Measurements from ENCODE around the gene NUTM2D. TPM values are rescaled to one million over a fixed set of nuclear protein-coding genes. Genes with fewer than 3 reads are reported as not detected.
"Not testable (repeated sequence)": the region's sequence is repeated elsewhere in the genome, so short reads cannot be mapped to it uniquely, and the experiment has no call there.

The NUTM2D gene
- total and polyA plus RNA-seq, 10 of the 15 experiments (the other 5 are each of a cell fraction or from before 2014, with no cell fraction given): 0.15 to 1.6 (median 1.1) TPM; not detected in 2

DNA sequence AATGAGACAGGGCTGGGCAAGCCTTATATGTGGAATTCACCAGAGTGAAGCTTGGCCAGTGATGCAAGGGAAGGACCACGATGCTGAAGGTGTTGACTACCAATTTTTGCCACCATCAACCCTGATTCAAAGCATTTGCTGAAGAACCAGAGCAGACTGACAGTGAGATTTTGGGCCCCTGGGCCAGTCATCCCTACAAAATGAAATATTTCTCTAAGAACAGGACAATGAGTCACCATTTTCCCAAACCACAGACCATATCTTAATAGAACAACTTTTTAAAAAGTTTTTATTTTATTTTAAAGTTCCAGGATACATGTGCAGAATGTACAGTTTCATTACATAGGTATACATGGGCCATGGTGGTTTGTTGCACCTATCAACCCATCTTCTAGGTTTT, 16.5 kb downstream of the NUTM2D start:
- H3K36me3 ChIP-seq (ENCODE audit: control insufficient read depth in 2 of 2, insufficient read depth in 2 of 2, low read length in 1 of 2); H3K9ac ChIP-seq (ENCODE audit: control insufficient read depth, insufficient read depth, low read length); H3K79me2 ChIP-seq (ENCODE audit: control insufficient read depth, insufficient read depth, low read length); H4K20me1 ChIP-seq (ENCODE audit: control insufficient read depth, insufficient read depth); H3K27me3 ChIP-seq (replicated peaks in 1 of 2; ENCODE audit: control insufficient read depth in 2 of 2, insufficient read depth in 2 of 2, low read length in 1 of 2); FAIRE-seq; intact Hi-C loops (cut with micrococcal nuclease; ENCODE audit: unreplicated experiment); CTCF ChIA-PET; RAD21 ChIA-PET (ENCODE audit: unreplicated experiment); SMC1A ChIA-PET (ENCODE audit: uncharacterized antibody, unreplicated experiment); H3K9me3 ChIP-seq (replicated peaks; ENCODE audit: control insufficient read depth, insufficient read depth, low read length); H3K4me3 ChIP-seq; BruUV-seq (replicated peaks); in situ Hi-C loops (cut with MboI); DNase-seq (ENCODE audit: low read depth, low spot score); H3K27ac ChIP-seq (ENCODE audit: control insufficient read depth, insufficient read depth); H2AFZ ChIP-seq (ENCODE audit: control insufficient read depth, low read depth, low read length); H3K4me1 ChIP-seq (ENCODE audit: control insufficient read depth, insufficient read depth, low read length); H3K4me2 ChIP-seq (ENCODE audit: control insufficient read depth, insufficient read depth); ATAC-seq; POLR2A ChIA-PET: not testable (repeated sequence)
- 0% methylated on average over 1 of the region's 1 CpG for WGBS (ENCODE audit: insufficient coverage, insufficient replicate concordance, low lambda C conversion rate, missing lambda C conversion rate)

DNA sequence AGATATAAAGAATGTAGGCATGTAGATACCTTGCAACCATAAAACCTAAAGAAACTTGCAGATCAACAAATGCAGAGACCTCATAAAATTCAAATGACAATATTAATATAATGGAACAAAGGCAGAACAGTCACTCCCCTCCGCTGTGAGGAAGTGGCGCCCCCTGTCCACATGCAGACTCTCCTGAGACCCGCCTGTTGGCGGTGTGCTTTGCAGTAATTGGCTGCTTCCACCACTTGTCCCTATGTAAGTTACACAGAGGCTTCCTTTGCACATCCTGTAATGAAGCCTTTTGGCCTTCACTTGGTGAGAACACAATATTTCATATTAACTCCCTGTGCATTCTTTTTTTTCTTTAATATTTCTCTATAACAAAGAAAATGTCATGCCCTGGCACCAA, 21.6 kb downstream of the NUTM2D start:
- peak; percentile 42; the same call in 1 of the 3 replicates for ATAC-seq
- FAIRE-seq; SMC1A ChIA-PET (ENCODE audit: uncharacterized antibody, unreplicated experiment): not testable (repeated sequence)

DNA sequence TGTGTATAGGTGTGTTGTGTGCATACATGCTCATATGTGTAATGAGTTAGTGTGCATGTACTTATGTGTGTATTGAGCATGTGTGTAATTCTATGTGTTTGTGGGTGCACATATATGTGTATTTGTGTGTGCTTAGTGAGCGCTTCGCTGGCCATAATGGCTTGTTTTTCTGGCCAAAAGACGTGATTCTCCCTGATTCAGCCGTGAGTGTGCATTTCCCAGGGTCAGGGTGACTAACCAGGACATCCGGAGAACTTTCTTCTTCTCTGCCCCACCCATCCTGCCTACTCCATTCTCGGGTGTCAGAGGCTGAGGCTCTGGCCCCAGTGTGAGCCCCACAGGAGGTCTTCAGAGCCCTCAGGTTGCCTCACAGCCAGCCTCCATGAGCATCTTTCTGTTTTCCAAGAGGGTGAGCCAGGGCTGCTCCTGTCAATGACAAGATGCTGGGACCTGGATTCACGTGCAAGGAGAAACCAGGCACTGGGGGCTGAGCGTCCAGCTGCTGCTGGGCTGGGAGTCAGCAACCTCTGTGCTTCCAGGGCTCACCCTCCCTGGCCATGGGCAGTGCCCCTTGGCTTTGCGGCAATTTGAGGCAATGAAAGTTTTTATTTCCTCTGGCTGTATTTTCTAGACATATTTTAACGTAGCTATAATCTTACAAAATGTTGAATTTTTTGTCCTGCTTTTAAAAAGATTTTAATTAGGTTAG, 25.8 kb downstream of the NUTM2D start:
- POLR2A ChIA-PET; H3K27ac ChIP-seq (ENCODE audit: control insufficient read depth, insufficient read depth); CTCF ChIA-PET; H3K4me1 ChIP-seq (ENCODE audit: control insufficient read depth, insufficient read depth, low read length); H3K36me3 ChIP-seq (ENCODE audit: control insufficient read depth in 2 of 2, insufficient read depth in 2 of 2, low read length in 1 of 2); RAD21 ChIA-PET (ENCODE audit: unreplicated experiment); SMC1A ChIA-PET (ENCODE audit: uncharacterized antibody, unreplicated experiment); H4K20me1 ChIP-seq (ENCODE audit: control insufficient read depth, insufficient read depth); H3K9me3 ChIP-seq (replicated peaks; ENCODE audit: control insufficient read depth, insufficient read depth, low read length); H3K4me3 ChIP-seq; in situ Hi-C loops (cut with MboI); BruUV-seq (replicated peaks); H3K4me2 ChIP-seq (ENCODE audit: control insufficient read depth, insufficient read depth); intact Hi-C loops (cut with micrococcal nuclease; ENCODE audit: unreplicated experiment); ATAC-seq; DNase-seq (ENCODE audit: low read depth, low spot score); H3K9ac ChIP-seq (ENCODE audit: control insufficient read depth, insufficient read depth, low read length); H3K27me3 ChIP-seq (replicated peaks in 1 of 2; ENCODE audit: control insufficient read depth in 2 of 2, insufficient read depth in 2 of 2, low read length in 1 of 2); H2AFZ ChIP-seq (ENCODE audit: control insufficient read depth, low read depth, low read length); FAIRE-seq; H3K79me2 ChIP-seq (ENCODE audit: control insufficient read depth, insufficient read depth, low read length): not testable (repeated sequence)
- 55% methylated on average over 8 of the region's 10 CpGs for WGBS (ENCODE audit: insufficient coverage, insufficient replicate concordance, low lambda C conversion rate, missing lambda C conversion rate)

More for the DNA sequence above, 21.6 kb downstream of the NUTM2D start:
- CTCF ChIA-PET; H3K27ac ChIP-seq (ENCODE audit: control insufficient read depth, insufficient read depth); H2AFZ ChIP-seq (ENCODE audit: control insufficient read depth, low read depth, low read length); DNase-seq (ENCODE audit: low read depth, low spot score); H3K27me3 ChIP-seq (replicated peaks in 1 of 2; ENCODE audit: control insufficient read depth in 2 of 2, insufficient read depth in 2 of 2, low read length in 1 of 2); BruUV-seq (replicated peaks); intact Hi-C loops (cut with micrococcal nuclease; ENCODE audit: unreplicated experiment); in situ Hi-C loops (cut with MboI); H3K9me3 ChIP-seq (replicated peaks; ENCODE audit: control insufficient read depth, insufficient read depth, low read length); H4K20me1 ChIP-seq (ENCODE audit: control insufficient read depth, insufficient read depth); H3K4me1 ChIP-seq (ENCODE audit: control insufficient read depth, insufficient read depth, low read length); H3K4me2 ChIP-seq (ENCODE audit: control insufficient read depth, insufficient read depth); H3K4me3 ChIP-seq; H3K79me2 ChIP-seq (ENCODE audit: control insufficient read depth, insufficient read depth, low read length); POLR2A ChIA-PET; H3K9ac ChIP-seq (ENCODE audit: control insufficient read depth, insufficient read depth, low read length); H3K36me3 ChIP-seq (ENCODE audit: control insufficient read depth in 2 of 2, insufficient read depth in 2 of 2, low read length in 1 of 2); RAD21 ChIA-PET (ENCODE audit: unreplicated experiment): not testable (repeated sequence)
- WGBS (ENCODE audit: insufficient coverage, insufficient replicate concordance, low lambda C conversion rate, missing lambda C conversion rate): 53% methylated on average over 3 of the region's 4 CpGs

DNA sequence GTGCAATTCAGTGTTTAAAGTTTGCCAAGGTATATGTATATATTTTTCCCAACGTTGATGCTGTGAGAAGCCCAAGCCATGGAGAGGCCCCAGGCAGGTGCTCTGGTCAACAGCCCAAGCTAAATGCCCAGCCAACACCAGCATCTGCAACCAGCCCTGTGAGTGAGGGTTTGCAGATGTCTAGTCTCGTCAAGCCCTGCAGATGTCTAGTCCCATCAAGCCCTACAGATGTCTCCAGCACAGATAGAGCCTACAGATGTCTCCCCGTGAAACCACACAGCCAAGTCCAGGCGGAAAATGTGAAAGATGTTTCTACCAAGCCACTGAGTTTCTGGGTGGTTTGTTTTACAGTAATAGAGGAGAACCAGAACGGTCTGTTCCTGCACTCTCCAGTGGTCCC, 26.7 kb downstream of the NUTM2D start:
- H3K4me2 ChIP-seq (ENCODE audit: control insufficient read depth, insufficient read depth); SMC1A ChIA-PET (ENCODE audit: uncharacterized antibody, unreplicated experiment); H3K27me3 ChIP-seq (replicated peaks in 1 of 2; ENCODE audit: control insufficient read depth in 2 of 2, insufficient read depth in 2 of 2, low read length in 1 of 2); H3K27ac ChIP-seq (ENCODE audit: control insufficient read depth, insufficient read depth); RAD21 ChIA-PET (ENCODE audit: unreplicated experiment); H3K79me2 ChIP-seq (ENCODE audit: control insufficient read depth, insufficient read depth, low read length); H3K9ac ChIP-seq (ENCODE audit: control insufficient read depth, insufficient read depth, low read length); H4K20me1 ChIP-seq (ENCODE audit: control insufficient read depth, insufficient read depth); BruUV-seq (replicated peaks); POLR2A ChIA-PET; CTCF ChIA-PET; H3K36me3 ChIP-seq (ENCODE audit: control insufficient read depth in 2 of 2, insufficient read depth in 2 of 2, low read length in 1 of 2); ATAC-seq; H2AFZ ChIP-seq (ENCODE audit: control insufficient read depth, low read depth, low read length); in situ Hi-C loops (cut with MboI); DNase-seq (ENCODE audit: low read depth, low spot score); H3K4me1 ChIP-seq (ENCODE audit: control insufficient read depth, insufficient read depth, low read length); FAIRE-seq; H3K4me3 ChIP-seq; intact Hi-C loops (cut with micrococcal nuclease; ENCODE audit: unreplicated experiment); H3K9me3 ChIP-seq (replicated peaks; ENCODE audit: control insufficient read depth, insufficient read depth, low read length): not testable (repeated sequence)
- WGBS (ENCODE audit: insufficient coverage, insufficient replicate concordance, low lambda C conversion rate, missing lambda C conversion rate): 24% methylated on average over 4 of the region's 5 CpGs

Data from GM12878 (cell line).